GM12872 (cell line): ENCODE results near the gene NABP2.

Experiments
- CTCF ChIP-seq: IDR thresholded peaks from 3 replicates; pipeline ENCODE4 v1.5.1; 2011; ENCODE audit warnings: low read depth, mild to moderate bottlenecking, low read length, moderate library complexity; ENCODE audit not compliant: insufficient read depth

NABP2 gene

GRCh38 chr12:56190695-56191155, 33.4 kb upstream of the NABP2 start:
- no peak for TF ChIP-seq CTCF

GRCh38 chr12:56192582-56192981, 31.6 kb upstream of the NABP2 start:
- no peak for TF ChIP-seq CTCF

- peak; percentile 77 for TF ChIP-seq CTCF
Observed at GRCh38 chr12:56193025-56193578, 31.0 kb upstream of the NABP2 start.

- no peak for TF ChIP-seq CTCF
Observed at GRCh38 chr12:56197921-56198635, 26.1 kb upstream of the NABP2 start.

GRCh38 chr12:56198836-56199235, 25.3 kb upstream of the NABP2 start:
- TF ChIP-seq CTCF, result no peak

GRCh38 chr12:56202366-56202765, 21.8 kb upstream of the NABP2 start:
- no peak for TF ChIP-seq CTCF

- TF ChIP-seq CTCF, result no peak
Observed at GRCh38 chr12:56202838-56203237, 21.3 kb upstream of the NABP2 start.
